ENCODE measurements around the gene NBAS.

DNA sequence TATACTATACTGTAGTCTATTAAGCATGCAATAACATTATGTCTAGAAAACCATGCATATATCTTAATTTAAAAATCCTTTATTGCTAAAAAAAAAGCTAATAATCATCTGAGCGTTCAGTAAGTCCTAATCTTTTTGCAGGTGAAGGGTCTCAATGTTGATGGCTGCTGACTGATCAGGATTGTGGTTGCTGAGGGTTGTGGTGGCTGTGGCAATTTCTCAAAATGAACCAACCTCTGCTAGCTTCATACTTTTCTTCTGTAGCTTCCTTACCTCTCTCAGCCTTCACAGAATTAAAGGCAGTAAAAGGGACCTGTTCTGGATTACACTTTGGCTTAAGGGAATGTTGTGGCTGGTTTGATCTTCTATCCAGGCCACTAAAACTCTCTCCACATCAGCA lies 235.8 kb downstream of the NBAS start:
- TF ChIP-seq CTCF (IDR thresholded peaks at IDR 0.05; ENCODE audit: low read depth, low read length) (no peak), POLR2A (IDR thresholded peaks at IDR 0.05; ENCODE audit: extremely low read depth, insufficient read length) (no peak)
